Esophagus muscularis mucosa (tissue), 4 donors: ENCODE data around the gene ZDHHC6. TPM values are rescaled to one million over a fixed set of nuclear protein-coding genes. Genes with fewer than 3 reads are reported as not detected.

Source experiments
- DNase-seq: peaks from one replicate; pipeline ENCODE4 v3.0.0-alpha.2; 2017; ENCODE audit errors: extremely low spot score
- H3K27ac ChIP-seq, 4 donors: fragments of 200-600 bp; sonication (generic); replicated peaks in 1 of 4; 1 replicate in 3 of 4; 2 replicates in 1 of 4; pipeline ENCODE4 v1.5.1; 2016 to 2019; ENCODE audit warnings: mild to moderate bottlenecking in 1 of 4
- H3K27me3 ChIP-seq, 4 donors: fragments of 200-600 bp; sonication (generic); one replicate each; pipeline versions ENCODE4 v1.5.1 to v1.6.0; 2016 to 2019
- H3K36me3 ChIP-seq, 4 donors: fragments of 200-600 bp; sonication (generic); one replicate each; pipeline ENCODE4 v1.5.1; 2016 to 2019
- H3K4me1 ChIP-seq, 4 donors: fragments of 200-600 bp; sonication (generic); one replicate each; pipeline ENCODE4 v1.5.1; 2016 to 2019
- H3K4me3 ChIP-seq, 4 donors: fragments of 200-600 bp; sonication (generic); 1 replicate in 2 of 4; 2 replicates in 2 of 4; pipeline ENCODE4 v1.5.1; 2016 to 2019; ENCODE audit warnings: mild to moderate bottlenecking in 4 of 4, moderate library complexity in 1 of 4
- H3K9me3 ChIP-seq, 4 donors: fragments of 200-600 bp; sonication (generic); 1 replicate in 3 of 4; 2 replicates in 1 of 4; pipeline ENCODE4 v1.5.1; 2016 to 2019
- EP300 ChIP-seq: sonication (generic); formaldehyde crosslinking; IDR thresholded peaks from one replicate; pipeline ENCODE4 v1.6.1; 2017; ENCODE audit warnings: antibody characterized with exemption
- POLR2A ChIP-seq: fragments of 450-650 bp; IDR thresholded peaks from one replicate; pipeline ENCODE4 v1.6.1; 2017; ENCODE audit warnings: antibody characterized with exemption, moderate library complexity, mild to moderate bottlenecking, low read depth
- POLR2AphosphoS5 ChIP-seq, 2 donors: sonication (generic); formaldehyde crosslinking; IDR thresholded peaks; one replicate each; pipeline ENCODE4 v1.6.1; 2017; ENCODE audit warnings: antibody characterized with exemption in 2 of 2
- WGBS: methylation state at CpG from one replicate; pipeline ENCODE4 v1.1.5; 2018; 5-methylcytosine and 5-hydroxymethylcytosine counted together
- intact Hi-C: fragments of 100-400 bp; cut with DNase I; formaldehyde crosslinking; loops from one replicate; pipeline ENCODE4 v1.15.1; 2023
- total RNA-seq, 4 donors: library from RNA; depleted of rRNA; stranded (reverse); fragments of >200 nt; gene quantifications; one replicate each; pipeline versions ENCODE4 v1.1.0 to v1.2.1, GENCODE V29; 2016
- TF ChIP-seq, protein P1 (sequence below), 3 experiments: fragments of 200-600 bp in 2 of 3; fragments of 450-650 bp in 1 of 3; sonication (generic) in 2 of 3; IDR thresholded peaks; one replicate each; pipeline ENCODE4 v1.5.1; 2017 to 2019; ENCODE audit warnings: antibody characterized with exemption in 3 of 3, mild to moderate bottlenecking in 2 of 3, moderate library complexity in 1 of 3

Gene ZDHHC6
- total RNA-seq, 4 donors from 2014 or later = 15.6 to 21.2 (median 17.3) TPM

GRCh38 chr10:112429654-112430230 is 17.0 kb downstream of the ZDHHC6 start:
- Histone ChIP-seq H3K36me3 (peaks cover 31 to 95% (median 79%) of the 10 kb centered on the region in 4 donors), H3K4me1 (no peaks in the 10 kb centered on the region), H3K27ac (no peak overlapping the region), H3K4me3 (no peak overlapping the region), H3K9me3 (no peaks in the 10 kb centered on the region), H3K27me3 (no peaks in the 10 kb centered on the region)
- TF ChIP-seq, protein P1, sequence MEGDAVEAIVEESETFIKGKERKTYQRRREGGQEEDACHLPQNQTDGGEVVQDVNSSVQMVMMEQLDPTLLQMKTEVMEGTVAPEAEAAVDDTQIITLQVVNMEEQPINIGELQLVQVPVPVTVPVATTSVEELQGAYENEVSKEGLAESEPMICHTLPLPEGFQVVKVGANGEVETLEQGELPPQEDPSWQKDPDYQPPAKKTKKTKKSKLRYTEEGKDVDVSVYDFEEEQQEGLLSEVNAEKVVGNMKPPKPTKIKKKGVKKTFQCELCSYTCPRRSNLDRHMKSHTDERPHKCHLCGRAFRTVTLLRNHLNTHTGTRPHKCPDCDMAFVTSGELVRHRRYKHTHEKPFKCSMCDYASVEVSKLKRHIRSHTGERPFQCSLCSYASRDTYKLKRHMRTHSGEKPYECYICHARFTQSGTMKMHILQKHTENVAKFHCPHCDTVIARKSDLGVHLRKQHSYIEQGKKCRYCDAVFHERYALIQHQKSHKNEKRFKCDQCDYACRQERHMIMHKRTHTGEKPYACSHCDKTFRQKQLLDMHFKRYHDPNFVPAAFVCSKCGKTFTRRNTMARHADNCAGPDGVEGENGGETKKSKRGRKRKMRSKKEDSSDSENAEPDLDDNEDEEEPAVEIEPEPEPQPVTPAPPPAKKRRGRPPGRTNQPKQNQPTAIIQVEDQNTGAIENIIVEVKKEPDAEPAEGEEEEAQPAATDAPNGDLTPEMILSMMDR (IDR thresholded peaks at IDR 0.05) = no peak
- TF ChIP-seq EP300 = no peak
- TF ChIP-seq POLR2A = no peak
- TF ChIP-seq POLR2AphosphoS5 (IDR thresholded peaks at IDR 0.05) = no peak
- WGBS = 89% methylated on average over 11 of the region's 15 CpGs
- intact Hi-C loops = no loop called here
- no peak for DNase-seq

DNA sequence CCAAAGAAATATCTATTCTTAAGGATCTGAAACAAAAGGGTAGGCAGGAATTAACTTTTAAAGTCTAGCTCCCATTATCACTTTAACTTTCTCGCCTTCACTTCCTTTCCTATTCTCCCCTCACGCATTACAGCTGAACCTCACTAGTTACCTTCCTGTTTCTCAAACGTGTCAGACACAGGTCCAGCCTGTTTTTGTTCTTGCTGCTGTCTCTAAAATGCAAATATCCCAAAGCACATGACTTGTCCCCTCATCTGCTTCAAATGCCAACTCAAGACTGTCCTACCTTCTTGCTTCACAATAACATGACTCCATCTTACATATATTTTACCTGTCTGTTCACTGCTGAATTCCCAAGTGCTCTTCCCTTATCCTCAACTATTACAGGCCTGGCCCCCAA is 17.6 kb downstream of the ZDHHC6 start:
- DNase-seq = no peak
- H3K4me3 ChIP-seq = no peak overlapping the region
- 74% methylated on average over 3 of the region's 3 CpGs for WGBS
- H3K27ac ChIP-seq = no peak overlapping the region
- H3K27me3 ChIP-seq = no peaks in the 10 kb centered on the region
- TF ChIP-seq POLR2A (no peak), EP300 (no peak), POLR2AphosphoS5 (IDR thresholded peaks at IDR 0.05) (no peak)
- TF ChIP-seq, protein P1 (IDR thresholded peaks at IDR 0.05) = no peak
- intact Hi-C loops = no loop called here
- no peaks in the 10 kb centered on the region for H3K9me3 ChIP-seq
- H3K36me3 ChIP-seq = peaks cover 31 to 94% (median 79%) of the 10 kb centered on the region in 4 donors
- no peaks in the 10 kb centered on the region for H3K4me1 ChIP-seq

GRCh38 chr10:112426111-112426510 is 20.6 kb downstream of the ZDHHC6 start:
- no peak for TF ChIP-seq POLR2AphosphoS5 (IDR thresholded peaks at IDR 0.05)
- TF ChIP-seq, protein P1 (IDR thresholded peaks at IDR 0.05) = no peak
- no peak for TF ChIP-seq EP300
- TF ChIP-seq POLR2A = no peak
- DNase-seq = no peak
- Histone ChIP-seq H3K36me3 (peaks cover 18 to 91% (median 60%) of the 10 kb centered on the region in 4 donors), H3K4me1 (no peaks in the 10 kb centered on the region), H3K27me3 (no peaks in the 10 kb centered on the region), H3K4me3 (no peak overlapping the region), H3K9me3 (no peaks in the 10 kb centered on the region), H3K27ac (no peak overlapping the region)
- intact Hi-C loops = no loop called here
- WGBS = 58% methylated on average over 2 of the region's 2 CpGs

GRCh38 chr10:112424651-112425050 is 22.1 kb downstream of the ZDHHC6 start:
- Histone ChIP-seq H3K4me1 (no peaks in the 10 kb centered on the region), H3K9me3 (no peaks in the 10 kb centered on the region), H3K4me3 (no peak overlapping the region), H3K27me3 (no peaks in the 10 kb centered on the region), H3K36me3 (peaks cover 4 to 76% (median 46%) of the 10 kb centered on the region in 4 donors), H3K27ac (no peak overlapping the region)
- DNase-seq = no peak
- TF ChIP-seq POLR2AphosphoS5 (IDR thresholded peaks at IDR 0.05) = no peak
- TF ChIP-seq POLR2A = no peak
- TF ChIP-seq EP300 = no peak
- TF ChIP-seq, protein P1 (IDR thresholded peaks at IDR 0.05) = no peak
- intact Hi-C loops = no loop called here
- WGBS = 66% methylated on average over 2 of the region's 2 CpGs

- intact Hi-C loops = no loop called here
- 94% methylated on average over 3 of the region's 3 CpGs for WGBS
Measured at GRCh38 chr10:112421731-112422130, 25.0 kb downstream of the ZDHHC6 start.

More at GRCh38 chr10:112421731-112422130, 25.0 kb downstream of the ZDHHC6 start:
- H3K4me1 ChIP-seq = no peaks in the 10 kb centered on the region
- H3K27ac ChIP-seq = no peak overlapping the region
- no peak for DNase-seq
- peaks cover 0 to 68% (median 31%) of the 10 kb centered on the region in 4 donors for H3K36me3 ChIP-seq
- TF ChIP-seq EP300 (no peak), POLR2AphosphoS5 (IDR thresholded peaks at IDR 0.05) (no peak), POLR2A (no peak)
- H3K4me3 ChIP-seq = no peak overlapping the region
- H3K27me3 ChIP-seq = no peaks in the 10 kb centered on the region
- H3K9me3 ChIP-seq = no peaks in the 10 kb centered on the region
